Right ventricle myocardium inferior (tissue), 1 donor: Measurements from ENCODE around the gene GPLD1. TPM values are rescaled to one million over a fixed set of nuclear protein-coding genes. Genes with fewer than 3 reads are reported as not detected.
"Not testable (repeated sequence)": the region's sequence is repeated elsewhere in the genome, so short reads cannot be mapped to it uniquely, and the experiment has no call there.

Experiments
- ATAC-seq: fragments of 200-7000 bp; cut with Tn5 transposase; one replicate; pipeline ENCODE4 v1.9.1; 2020; ENCODE audit warnings: mild to moderate bottlenecking, moderate library complexity
- DNase-seq: peaks from one replicate; pipeline ENCODE4 v3.0.0; 2021; ENCODE audit errors: missing footprints
- intact Hi-C: fragments of 100-400 bp; cut with DNase I; formaldehyde crosslinking; loops from one replicate; pipeline ENCODE4 v1.11.0; 2022
- long read RNA-seq: library from polyadenylated mRNA; unstranded; transcript quantifications from one replicate; pipeline ENCODE4 v2.0.0, GENCODE V29; 2021
- total RNA-seq: library from RNA; stranded (reverse); fragmentation: NEBNext Ultra II Directional; extraction: Animal tissue kit (Norgen Biotek cat#: 25700); gene quantifications from one replicate; pipeline ENCODE4 v1.2.1, GENCODE V29; 2021
- donor health status: DM: no; HTN: yes; CAD: no; lungs with severe emphysema.

GPLD1 gene
- 1.1 TPM for total RNA-seq
- long read RNA-seq: 0 reads

DNA sequence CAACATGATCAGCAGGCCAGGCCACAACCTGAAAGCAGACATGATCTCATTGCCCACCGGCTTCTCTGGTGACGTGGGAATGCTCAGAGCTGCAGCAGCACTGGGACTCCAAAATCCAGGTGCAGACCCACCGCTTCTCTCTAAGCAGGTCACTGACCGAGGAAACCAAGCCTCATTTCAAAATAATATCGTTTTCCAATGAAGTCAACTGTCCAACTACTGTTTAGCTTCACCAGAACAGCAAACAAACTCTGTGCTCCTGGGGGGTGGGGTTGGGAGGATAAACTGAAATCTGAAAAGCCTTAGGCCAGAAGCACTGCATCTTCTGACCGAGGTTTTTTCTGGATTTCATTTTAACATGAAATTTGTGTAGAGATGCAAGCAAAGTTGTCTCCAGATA lies at the start of gene GPLD1:
TSS of gene GPLD1 (minus strand) at position 109 of the 400 bp plus-strand sequence. CDS start at position 42, 67 bp downstream.
- ATAC-seq (no peak), DNase-seq (no peak)
- intact Hi-C loops: no loop called here

DNA sequence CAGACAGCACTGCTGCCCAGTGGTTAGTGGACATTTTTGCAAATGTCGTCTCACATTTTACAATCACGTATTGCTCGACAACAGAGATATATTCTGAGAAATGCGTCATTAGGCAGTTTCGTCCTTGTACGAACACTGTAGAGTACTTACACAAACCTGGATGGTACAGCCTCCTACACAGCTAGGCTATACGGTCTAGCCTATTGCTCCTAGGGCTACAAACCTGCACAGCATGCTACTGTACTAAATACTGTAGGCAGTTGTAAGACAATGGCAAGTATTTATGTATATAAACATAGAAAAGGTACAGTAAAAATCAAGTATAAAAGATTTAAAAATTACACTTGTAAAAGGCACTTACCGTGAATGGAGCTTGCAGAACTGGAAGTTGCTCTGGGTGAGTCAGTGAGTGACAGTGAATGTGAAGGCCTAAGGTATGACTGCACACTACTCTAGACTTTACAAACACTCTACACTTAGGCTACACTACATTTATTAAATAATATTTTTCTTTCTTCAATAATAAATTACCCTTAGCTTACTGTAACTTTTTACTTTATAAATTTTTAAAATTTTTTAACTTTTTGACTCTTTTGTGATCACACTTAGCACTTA lies 48.5 kb upstream of the GPLD1 start:
- intact Hi-C loops: no loop called here
- DNase-seq (no peak), ATAC-seq (no peak)

DNA sequence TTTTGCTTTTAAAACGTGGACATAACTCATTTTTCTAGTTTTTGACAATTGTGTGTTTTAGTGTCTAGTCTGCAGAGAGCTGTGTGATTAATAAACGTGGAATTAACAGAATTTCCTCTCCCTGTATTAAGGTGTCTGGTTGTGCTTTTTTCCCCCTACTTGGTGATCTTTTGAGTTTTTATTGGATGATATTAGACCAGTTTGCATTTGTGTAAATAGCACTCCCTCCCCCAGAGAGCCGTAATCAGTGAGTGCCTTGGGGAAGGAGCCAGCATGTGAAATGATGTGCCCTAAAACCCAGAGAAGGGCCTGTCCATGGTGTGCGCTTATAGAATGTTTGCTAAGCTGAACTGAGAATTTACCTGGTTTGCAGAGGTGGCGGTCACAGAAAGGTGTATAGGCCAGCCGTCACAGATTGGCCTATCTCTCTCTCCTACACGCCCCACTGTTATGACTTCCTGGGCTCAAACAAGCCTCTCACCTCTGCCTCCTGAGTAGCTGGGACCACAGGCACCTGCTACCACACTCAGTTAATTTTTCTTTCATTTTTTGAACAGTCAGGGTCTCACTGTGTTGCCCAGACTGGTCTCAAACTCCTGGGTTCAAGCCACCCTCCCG lies 47.8 kb upstream of the GPLD1 start:
- intact Hi-C loops: no loop called here
- ATAC-seq: no peak

DNA sequence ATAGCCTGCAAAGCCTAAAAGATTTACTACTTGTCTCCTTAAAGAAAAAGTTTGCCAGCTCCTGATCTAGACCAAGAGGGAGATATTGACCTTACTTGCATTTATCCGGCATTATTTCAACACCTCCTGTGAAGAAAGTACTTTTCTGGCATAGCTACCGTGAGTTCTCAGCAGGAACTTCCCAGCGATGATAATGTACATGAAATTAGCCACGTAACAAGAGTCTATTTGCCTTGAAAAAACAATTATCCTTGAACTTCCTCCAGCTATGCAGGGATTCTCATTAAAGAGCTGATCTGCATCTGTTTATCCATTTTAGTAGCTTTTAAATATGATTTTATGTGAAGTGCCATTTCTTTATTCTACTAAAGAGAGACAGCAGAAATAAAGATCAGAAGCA lies 47.1 kb upstream of the GPLD1 start:
- DNase-seq (no peak), ATAC-seq (no peak)
- intact Hi-C loops: no loop called here

More for the DNA sequence above, 47.8 kb upstream of the GPLD1 start:
- no peak for DNase-seq

DNA sequence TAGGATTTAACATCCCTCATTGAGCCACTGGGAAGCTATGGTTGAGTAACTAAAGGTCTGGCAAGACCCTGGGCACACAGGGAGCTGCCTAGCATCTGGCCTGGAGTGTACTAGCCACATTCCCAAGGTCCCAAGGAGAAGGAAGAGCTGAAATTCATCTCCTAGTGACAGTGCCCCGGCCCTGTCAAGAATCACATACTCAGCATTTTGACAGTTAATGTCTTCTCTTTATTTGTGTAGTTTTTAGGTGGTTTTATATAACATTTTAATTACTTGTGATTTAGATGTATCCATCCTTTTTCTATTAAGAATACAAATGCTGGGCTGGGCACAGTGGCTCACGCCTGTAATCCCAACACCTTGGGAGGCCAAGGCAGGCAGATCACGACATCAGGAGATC lies 45.8 kb upstream of the GPLD1 start:
- DNase-seq (no peak), ATAC-seq (no peak)
- intact Hi-C loops: no loop called here

- DNase-seq (no peak), ATAC-seq (no peak)
- intact Hi-C loops: no loop called here
Observed at GRCh38 chr6:24534329-24534728, 45.0 kb upstream of the GPLD1 start.

GRCh38 chr6:24529985-24530384 lies 40.6 kb upstream of the GPLD1 start:
- ATAC-seq (no peak), DNase-seq (no peak)
- intact Hi-C loops: no loop called here

GRCh38 chr6:24524805-24525204 lies 35.4 kb upstream of the GPLD1 start:
- intact Hi-C loops: no loop called here
- ATAC-seq (no peak), DNase-seq (no peak)

GRCh38 chr6:24524329-24524728 lies 35.0 kb upstream of the GPLD1 start:
- intact Hi-C loops: no loop called here
- DNase-seq (no peak), ATAC-seq (no peak)

DNA sequence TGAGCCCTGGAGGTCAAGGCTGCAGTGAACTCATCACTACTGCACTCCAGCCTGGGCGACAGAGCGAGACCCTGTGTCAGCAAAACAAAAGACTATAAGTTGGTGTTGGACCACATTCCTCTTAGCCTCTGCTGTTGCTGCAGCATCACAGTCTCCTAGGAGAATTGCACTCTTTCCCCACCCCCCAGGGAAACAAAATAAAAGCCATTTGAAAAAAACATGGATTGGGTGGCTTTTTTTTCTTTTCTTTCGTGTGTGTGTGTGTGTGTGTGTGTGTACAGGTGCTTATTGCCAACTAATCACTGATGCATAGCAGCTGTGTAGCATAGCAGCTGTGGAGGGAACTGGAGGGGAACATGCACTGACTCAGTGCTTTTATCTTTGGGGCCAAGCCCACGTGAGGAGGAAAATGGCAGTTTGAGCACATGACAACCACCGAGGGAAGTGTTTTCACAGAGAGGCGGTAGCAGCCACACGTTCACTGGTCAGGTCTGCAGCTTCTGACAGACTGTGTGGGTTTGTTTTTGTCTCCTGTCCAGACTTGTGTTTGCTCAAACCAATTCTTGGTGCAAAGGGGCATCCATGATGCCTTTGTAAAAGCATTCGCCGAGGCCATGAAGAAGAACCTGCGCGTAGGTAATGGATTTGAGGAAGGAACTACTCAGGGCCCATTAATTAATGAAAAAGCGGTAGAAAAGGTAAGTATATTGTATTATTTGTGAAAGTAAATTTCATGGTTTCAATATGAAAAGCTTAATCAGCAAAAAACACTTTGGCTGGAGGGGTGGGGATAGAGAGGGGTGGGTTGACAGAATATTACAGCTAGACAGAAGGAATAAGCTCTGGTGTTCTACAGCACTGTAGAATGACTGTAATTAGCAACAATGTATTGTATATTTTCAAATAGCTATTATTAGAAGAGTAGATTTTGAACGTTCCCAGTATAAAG lies 33.1 kb upstream of the GPLD1 start:
- intact Hi-C loops: no loop called here
- DNase-seq: no peak
- ATAC-seq: no peak

- no peak for DNase-seq
- intact Hi-C loops: no loop called here
- ATAC-seq: peak; percentile 86
Observed at GRCh38 chr6:24520929-24521546, 31.7 kb upstream of the GPLD1 start.

- ATAC-seq (no peak), DNase-seq (no peak)
- intact Hi-C loops: no loop called here
Observed at GRCh38 chr6:24517659-24518543, 28.5 kb upstream of the GPLD1 start.

GRCh38 chr6:24513602-24514001 lies 24.2 kb upstream of the GPLD1 start:
- DNase-seq: no peak
- intact Hi-C loops: no loop called here

GRCh38 chr6:24511976-24512375 lies 22.6 kb upstream of the GPLD1 start:
- intact Hi-C loops, ATAC-seq, DNase-seq: not testable (repeated sequence)

More at GRCh38 chr6:24513602-24514001, 24.2 kb upstream of the GPLD1 start:
- no peak for ATAC-seq

- intact Hi-C loops: no loop called here
- DNase-seq (no peak), ATAC-seq (no peak)
Observed at GRCh38 chr6:24506814-24507520, 17.6 kb upstream of the GPLD1 start.

DNA sequence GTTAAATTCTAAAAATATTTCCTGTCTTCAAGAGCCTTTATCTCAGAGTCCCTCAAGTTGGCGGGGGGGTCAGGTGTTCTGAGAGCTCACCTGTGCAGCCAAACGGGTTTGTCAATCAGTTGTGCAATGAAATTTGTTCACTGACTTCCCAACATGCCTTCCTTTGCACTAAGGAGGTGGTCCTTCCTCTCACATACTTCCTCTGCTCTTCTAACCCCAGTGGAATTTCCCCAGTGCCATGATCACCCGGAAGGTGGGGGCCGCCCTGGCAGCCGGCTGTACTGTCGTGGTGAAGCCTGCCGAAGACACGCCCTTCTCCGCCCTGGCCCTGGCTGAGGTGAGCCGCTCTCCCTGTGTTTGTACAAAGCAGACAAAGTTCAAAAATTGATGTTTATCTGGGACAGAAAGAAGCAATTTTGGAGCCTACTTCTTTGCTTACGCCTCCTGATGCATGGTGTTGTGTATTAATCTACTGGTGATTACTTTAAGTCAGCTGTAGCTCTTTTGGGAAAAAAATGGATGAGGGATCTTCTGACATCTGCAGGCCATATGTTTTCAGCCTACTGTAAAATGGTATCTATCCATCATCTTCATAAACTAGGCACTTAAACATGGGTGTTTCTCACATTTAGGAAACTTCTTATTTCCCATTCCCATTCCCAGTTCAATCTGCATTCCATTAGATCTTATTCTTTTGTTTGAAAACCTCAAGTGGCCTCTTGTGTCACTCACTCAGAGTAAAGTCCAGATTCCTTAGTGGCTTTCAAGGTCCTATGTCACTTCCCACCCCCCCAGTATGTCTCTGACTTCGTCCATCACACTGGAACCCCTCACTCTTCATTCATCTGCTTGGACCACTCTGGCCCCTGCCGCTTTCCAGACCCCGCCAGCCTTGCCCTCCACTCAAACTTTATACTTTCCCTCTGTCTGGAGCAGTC lies 15.5 kb upstream of the GPLD1 start:
- DNase-seq: no peak
- no peak for ATAC-seq

GRCh38 chr6:24504287-24504648 lies 14.9 kb upstream of the GPLD1 start:
- DNase-seq (no peak), ATAC-seq (no peak)
- intact Hi-C loops: no loop called here

More for the DNA sequence above, 15.5 kb upstream of the GPLD1 start:
- intact Hi-C loops: no loop called here
